Left lung (tissue), 10 donors: Measurements from ENCODE around the gene PITX1. TPM values are rescaled to one million over a fixed set of nuclear protein-coding genes. Genes with fewer than 3 reads are reported as not detected.
A peak's percentile ranks its signal among the peaks of the same experiment; 100 is the strongest.

Experiments
- ATAC-seq: fragments of 200-7000 bp; cut with Tn5 transposase; one replicate; pipeline ENCODE4 v1.9.1; 2020; ENCODE audit warnings: moderate library complexity
- DNase-seq, 4 donors: peaks; one replicate each; pipeline ENCODE4 v3.0.0-alpha.2; 2013 to 2020
- H3K27ac ChIP-seq, 2 donors: fragments of 200-600 bp; sonication (generic) in 1 of 2; one replicate each; pipeline versions ENCODE4 v1.5.0 to v1.8.0; 2020 to 2021
- H3K27me3 ChIP-seq, 2 donors: fragments of 200-600 bp; sonication (generic) in 1 of 2; one replicate each; pipeline versions ENCODE4 v1.5.0 to v1.8.0; 2020 to 2021
- H3K36me3 ChIP-seq, 2 donors: fragments of 200-600 bp; sonication (generic) in 1 of 2; one replicate each; pipeline versions ENCODE4 v1.5.0 to v1.8.0; 2020 to 2021
- H3K4me1 ChIP-seq, 2 donors: fragments of 200-600 bp; one replicate each; pipeline ENCODE4 v1.8.0; 2021
- H3K4me3 ChIP-seq, 2 donors: fragments of 200-600 bp; sonication (generic) in 1 of 2; one replicate each; pipeline versions ENCODE4 v1.5.0 to v1.8.0; 2020 to 2021; ENCODE audit warnings: mild to moderate bottlenecking in 1 of 2
- H3K9me3 ChIP-seq, 2 donors: fragments of 200-600 bp; sonication (generic) in 1 of 2; one replicate each; pipeline versions ENCODE4 v1.5.0 to v1.8.0; 2020 to 2021
- intact Hi-C, 2 donors: fragments of 100-400 bp; cut with DNase I; formaldehyde crosslinking; loops; one replicate each; pipeline versions ENCODE4 v1.11.2 to v1.14.2; 2022
- polyA plus RNA-seq, 6 donors: library from polyadenylated mRNA; unstranded; fragments of 120-200 nt; gene quantifications; one replicate each; pipeline ENCODE4 v1.2.1, GENCODE V29; 2013; ENCODE audit not compliant: insufficient read length in 6 of 6
- total RNA-seq, 2 donors: library from RNA; stranded (reverse); fragmentation: NEBNext Ultra II Directional; extraction: Animal tissue kit (Norgen Biotek cat#: 25700); gene quantifications; one replicate each; pipeline ENCODE4 v1.2.1, GENCODE V29; 2021
- TF ChIP-seq, protein P1 (sequence below), 2 donors: fragments of 200-600 bp; sonication (generic) in 1 of 2; IDR thresholded peaks; one replicate each; pipeline versions ENCODE4 v1.5.0 to v1.8.0; 2021; ENCODE audit warnings: antibody characterized with exemption in 2 of 2
- donor health status: DM: no; HTN: yes; CAD: no.
- donor health status: DM: no; HTN: no; CAD: no.

Gene PITX1
- total and polyA plus RNA-seq, 8 donors, result 0.17 to 0.68 (median 0.32) TPM; not detected in 1

DNA sequence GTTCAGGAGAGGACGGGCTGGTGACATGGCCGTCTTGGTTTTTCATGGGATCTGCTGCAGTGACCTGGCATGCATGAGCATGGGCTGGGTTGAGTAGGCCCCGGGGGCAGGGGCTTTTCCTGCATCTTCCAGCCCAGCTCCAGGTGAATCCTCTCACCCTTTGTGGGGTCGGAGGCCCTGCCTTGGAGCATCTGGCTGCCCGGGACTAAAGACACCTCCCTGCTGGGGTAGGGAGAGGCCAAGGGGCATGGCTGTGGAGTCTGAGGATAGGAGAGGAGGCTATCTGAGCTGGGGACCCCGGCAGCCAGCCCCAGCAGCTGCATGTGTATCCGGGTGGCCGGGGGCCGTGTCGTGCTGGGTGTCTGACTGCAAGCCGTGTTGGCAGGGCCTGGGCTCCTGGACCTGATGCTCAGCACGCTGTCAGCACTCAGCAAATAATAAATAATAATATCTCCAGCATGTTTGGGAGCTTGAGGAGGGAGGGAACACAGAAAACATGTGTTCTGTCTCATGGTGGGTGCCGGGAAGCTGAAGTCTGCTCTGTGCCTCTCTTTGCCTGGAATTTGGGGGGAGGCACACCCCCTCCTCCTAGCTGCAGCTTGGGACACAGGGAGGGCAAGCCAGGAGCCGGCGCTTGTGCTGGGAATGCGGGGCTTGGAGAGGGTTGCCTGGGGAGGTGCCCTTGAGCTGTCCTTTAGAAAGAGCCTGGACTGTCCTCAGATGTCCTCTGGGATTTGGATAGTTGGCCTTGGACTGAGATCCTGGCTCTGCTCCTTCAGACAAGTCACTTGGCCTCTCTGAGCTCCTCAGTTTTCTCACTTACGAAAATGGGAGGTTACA, 28.4 kb upstream of the PITX1 start:
- Histone ChIP-seq H3K36me3 (no peaks in the 10 kb centered on the region), H3K27ac (no peak overlapping the region), H3K27me3 (peaks cover 0 to 48% of the 10 kb centered on the region in 2 donors), H3K9me3 (no peaks in the 10 kb centered on the region), H3K4me1 (no peaks in the 10 kb centered on the region), H3K4me3 (no peak overlapping the region)
- ATAC-seq (no peak), DNase-seq (peak in 1 of 4 donors; percentile 63)
- TF ChIP-seq, protein P1, sequence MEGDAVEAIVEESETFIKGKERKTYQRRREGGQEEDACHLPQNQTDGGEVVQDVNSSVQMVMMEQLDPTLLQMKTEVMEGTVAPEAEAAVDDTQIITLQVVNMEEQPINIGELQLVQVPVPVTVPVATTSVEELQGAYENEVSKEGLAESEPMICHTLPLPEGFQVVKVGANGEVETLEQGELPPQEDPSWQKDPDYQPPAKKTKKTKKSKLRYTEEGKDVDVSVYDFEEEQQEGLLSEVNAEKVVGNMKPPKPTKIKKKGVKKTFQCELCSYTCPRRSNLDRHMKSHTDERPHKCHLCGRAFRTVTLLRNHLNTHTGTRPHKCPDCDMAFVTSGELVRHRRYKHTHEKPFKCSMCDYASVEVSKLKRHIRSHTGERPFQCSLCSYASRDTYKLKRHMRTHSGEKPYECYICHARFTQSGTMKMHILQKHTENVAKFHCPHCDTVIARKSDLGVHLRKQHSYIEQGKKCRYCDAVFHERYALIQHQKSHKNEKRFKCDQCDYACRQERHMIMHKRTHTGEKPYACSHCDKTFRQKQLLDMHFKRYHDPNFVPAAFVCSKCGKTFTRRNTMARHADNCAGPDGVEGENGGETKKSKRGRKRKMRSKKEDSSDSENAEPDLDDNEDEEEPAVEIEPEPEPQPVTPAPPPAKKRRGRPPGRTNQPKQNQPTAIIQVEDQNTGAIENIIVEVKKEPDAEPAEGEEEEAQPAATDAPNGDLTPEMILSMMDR (IDR thresholded peaks at IDR 0.05), result no peak
- intact Hi-C loops, result no loop called here

DNA sequence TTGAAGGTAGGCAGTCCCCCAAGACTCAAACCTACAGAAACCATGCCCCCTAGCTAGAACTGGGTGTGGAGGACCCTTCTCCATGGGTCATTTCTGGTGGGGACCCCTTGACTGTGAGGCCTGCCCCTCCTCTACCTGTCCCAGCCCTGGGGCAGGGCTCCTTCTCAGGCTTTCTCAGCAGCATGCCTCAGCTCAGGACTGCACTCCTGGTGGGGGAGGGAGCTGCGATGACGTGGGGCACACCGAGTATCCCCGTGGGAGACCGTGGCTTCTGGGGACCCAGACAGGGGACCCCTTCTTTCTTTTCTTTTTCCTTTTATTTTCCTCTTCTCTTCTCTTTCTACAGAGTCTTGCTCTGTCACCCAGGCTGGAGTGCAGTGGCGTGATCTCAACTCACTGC, 27.0 kb upstream of the PITX1 start:
- DNase-seq, result no peak
- no peaks in the 10 kb centered on the region for H3K9me3 ChIP-seq
- H3K36me3 ChIP-seq, result no peaks in the 10 kb centered on the region
- H3K4me3 ChIP-seq, result no peak overlapping the region
- peaks cover 0 to 58% of the 10 kb centered on the region in 2 donors for H3K27me3 ChIP-seq
- no peak for ATAC-seq
- H3K27ac ChIP-seq, result no peak overlapping the region
- H3K4me1 ChIP-seq, result no peaks in the 10 kb centered on the region
- intact Hi-C loops, result no loop called here
- TF ChIP-seq, protein P1 (IDR thresholded peaks at IDR 0.05), result no peak

DNA sequence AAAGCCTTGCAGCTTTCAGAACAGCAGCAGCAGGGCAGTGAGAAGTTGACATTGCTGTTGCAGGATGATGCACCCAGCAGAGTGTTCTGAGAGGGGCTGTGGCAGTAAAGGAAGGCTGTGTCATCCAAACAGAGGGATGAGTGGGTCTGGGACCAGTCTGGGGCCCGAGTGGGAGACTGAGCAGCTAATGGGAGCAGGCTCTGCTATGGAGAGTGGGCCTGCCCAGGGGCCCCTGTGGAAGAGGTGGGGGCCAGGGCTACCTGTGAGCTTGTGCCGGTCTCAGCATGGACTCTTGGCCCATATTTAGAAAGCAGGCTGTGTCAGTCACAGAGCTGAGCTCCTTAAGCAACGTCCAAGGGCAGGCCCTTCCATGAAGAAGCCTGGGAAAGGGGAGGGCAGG, 26.0 kb upstream of the PITX1 start:
- H3K36me3 ChIP-seq, result no peaks in the 10 kb centered on the region
- no peak for DNase-seq
- peaks cover 0 to 60% of the 10 kb centered on the region in 2 donors for H3K27me3 ChIP-seq
- no peak overlapping the region for H3K27ac ChIP-seq
- H3K4me1 ChIP-seq, result no peaks in the 10 kb centered on the region
- intact Hi-C loops, result no loop called here
- no peak overlapping the region for H3K4me3 ChIP-seq
- no peak for ATAC-seq
- no peaks in the 10 kb centered on the region for H3K9me3 ChIP-seq
- TF ChIP-seq, protein P1 (IDR thresholded peaks at IDR 0.05), result no peak

DNA sequence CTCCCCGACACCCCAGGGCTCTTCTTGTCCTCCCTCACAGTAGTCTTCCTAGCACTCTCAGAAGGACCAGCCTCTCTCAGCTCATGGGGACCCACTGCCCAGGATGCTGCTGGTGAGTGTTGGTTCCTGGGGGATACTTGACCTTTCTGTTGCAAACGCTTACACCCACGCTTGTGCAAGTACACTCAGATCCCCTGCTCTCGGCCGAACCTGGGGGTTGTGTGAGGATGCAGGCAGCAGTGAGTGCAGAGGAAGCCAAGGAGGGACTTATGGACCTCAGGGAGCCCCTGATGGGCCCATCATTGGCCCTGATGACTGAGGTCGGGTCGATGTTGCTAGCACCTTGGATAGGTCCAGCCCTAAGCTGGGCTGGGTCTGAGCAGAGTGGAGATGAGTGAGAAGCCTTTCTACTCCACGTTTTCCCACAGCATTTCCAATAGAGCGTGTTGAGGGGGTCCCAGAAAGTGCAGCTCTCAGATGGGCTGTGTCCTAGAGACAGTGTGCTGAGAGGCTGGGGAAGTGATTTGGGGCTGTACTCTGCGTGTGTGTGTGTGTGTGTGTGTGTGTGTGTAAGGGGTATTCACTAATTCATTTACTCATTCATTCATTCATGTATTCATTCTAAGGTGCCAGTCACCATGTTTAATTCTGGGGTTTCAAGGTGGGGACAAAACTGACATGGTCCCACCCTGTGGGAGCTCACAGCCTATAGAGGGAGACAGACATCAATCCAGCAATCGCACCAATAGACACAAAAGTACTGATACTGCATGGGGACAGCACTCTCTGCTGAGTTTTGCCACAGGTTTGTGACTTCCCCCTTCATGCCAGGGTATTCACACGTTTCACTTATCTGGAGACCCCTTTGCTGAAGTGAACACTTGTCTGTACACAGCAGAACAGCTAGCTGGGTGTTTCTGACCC, 25.2 kb upstream of the PITX1 start:
- ATAC-seq (no peak), DNase-seq (no peak)
- H3K9me3 ChIP-seq, result no peaks in the 10 kb centered on the region

More for the DNA sequence above, 25.2 kb upstream of the PITX1 start:
- H3K27ac ChIP-seq, result no peak overlapping the region
- no peaks in the 10 kb centered on the region for H3K36me3 ChIP-seq
- intact Hi-C loops, result no loop called here
- peaks cover 0 to 59% of the 10 kb centered on the region in 2 donors for H3K27me3 ChIP-seq
- no peaks in the 10 kb centered on the region for H3K4me1 ChIP-seq
- no peak overlapping the region for H3K4me3 ChIP-seq
- TF ChIP-seq, protein P1 (IDR thresholded peaks at IDR 0.05), result no peak
